Activated CD8-positive, alpha-beta memory T cell treated with anti-CD3 and anti-CD28 coated beads for 48 hours (primary cell): Measurements from ENCODE around the gene CADM1.

Experiments used
- DNase-seq, 3 experiments: peaks; one replicate each; pipeline ENCODE4 v3.0.0-alpha.2; 2020; ENCODE audit warnings: low read depth in 2 of 3, low spot score in 2 of 3

CADM1 gene

DNA sequence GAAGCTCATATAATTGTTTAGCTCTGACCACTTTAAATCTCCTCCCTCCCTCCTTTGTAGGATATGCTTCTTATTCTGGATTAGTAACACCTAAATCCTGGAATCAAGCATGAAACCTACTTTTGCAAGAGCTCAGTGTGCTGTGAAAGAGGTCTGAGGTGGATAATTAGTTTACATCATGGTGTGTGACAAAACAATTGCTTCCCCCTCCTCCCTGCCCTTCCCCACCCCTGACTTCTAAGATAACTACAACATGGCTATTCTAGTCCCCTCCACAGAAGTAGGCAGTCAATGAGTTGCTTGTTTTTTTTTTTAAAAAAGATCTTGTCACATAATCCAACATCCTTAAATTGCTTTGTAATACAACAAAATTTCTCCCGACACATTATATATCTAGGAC is 314.0 kb downstream of the CADM1 start:
- no peak for DNase-seq

GRCh38 chr11:115188898-115189278 is 315.3 kb downstream of the CADM1 start:
- no peak for DNase-seq

GRCh38 chr11:115188188-115188897 is 315.9 kb downstream of the CADM1 start:
- no peak for DNase-seq

DNA sequence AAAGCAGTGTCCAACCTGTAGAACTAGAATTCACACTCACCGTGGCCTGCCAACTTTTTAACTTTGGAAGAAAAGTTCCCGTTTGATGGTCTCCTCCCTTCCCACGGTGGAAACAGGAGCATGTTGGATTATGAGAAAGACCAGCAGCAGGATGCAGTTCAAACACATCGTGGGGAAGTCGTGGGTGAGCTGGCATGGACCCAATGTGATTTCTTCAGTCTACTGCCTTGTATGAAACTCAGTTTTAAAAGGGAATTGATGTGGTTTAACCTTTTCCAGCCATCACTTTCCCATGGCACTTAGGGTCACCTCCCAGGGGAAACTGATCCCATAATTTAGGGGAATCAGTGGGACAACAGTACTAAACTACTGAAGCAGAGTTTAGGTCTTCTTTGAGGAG is 318.3 kb downstream of the CADM1 start:
- no peak for DNase-seq

DNA sequence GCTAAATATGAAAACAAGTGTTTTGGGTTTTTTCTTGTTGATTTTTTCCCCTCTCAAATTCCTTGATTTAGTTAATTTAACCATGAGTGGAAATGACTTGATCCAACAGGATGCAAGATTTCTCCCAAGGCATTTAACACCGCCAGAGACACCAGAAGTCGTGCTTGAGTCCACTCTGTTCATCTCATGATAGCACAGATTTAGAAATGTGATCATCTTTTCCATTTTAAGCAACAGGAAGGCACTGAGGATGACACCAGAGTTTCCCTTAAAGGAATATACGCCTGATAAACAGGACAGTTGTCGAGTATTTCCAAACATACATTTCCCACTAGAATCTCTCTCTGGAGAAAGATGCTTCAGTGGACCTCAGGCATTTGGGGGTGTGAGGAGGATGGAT is 318.7 kb downstream of the CADM1 start:
- no peak for DNase-seq

GRCh38 chr11:115184901-115185300 is 319.3 kb downstream of the CADM1 start:
- no peak for DNase-seq

DNA sequence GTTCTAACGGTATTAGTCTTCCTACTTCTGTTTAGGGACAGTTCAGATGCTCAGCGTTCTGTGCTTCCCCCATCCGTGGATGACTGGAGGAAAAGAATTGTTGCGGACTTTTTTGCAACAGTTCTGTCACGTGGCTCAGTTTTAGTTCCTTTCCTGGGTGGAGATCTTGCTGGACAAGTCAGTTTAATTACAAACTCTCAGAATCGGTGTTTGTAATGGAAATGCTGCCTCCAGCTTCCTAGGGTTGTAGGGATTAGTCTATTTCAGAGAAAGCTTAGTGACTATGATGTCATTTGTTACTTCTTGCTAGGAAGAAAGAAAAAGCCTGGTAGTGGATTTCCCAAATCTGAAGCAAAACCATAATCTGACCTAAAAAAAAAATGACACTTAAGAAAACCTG is 320.4 kb downstream of the CADM1 start:
- DNase-seq = no peak

GRCh38 chr11:115183136-115183535 is 321.1 kb downstream of the CADM1 start:
- no peak for DNase-seq

- DNase-seq = no peak
Observed at GRCh38 chr11:115182282-115182955, 321.8 kb downstream of the CADM1 start.

- no peak for DNase-seq
Observed at GRCh38 chr11:115181538-115181937, 322.7 kb downstream of the CADM1 start.

GRCh38 chr11:115180272-115180671 is 323.9 kb downstream of the CADM1 start:
- no peak for DNase-seq

DNA sequence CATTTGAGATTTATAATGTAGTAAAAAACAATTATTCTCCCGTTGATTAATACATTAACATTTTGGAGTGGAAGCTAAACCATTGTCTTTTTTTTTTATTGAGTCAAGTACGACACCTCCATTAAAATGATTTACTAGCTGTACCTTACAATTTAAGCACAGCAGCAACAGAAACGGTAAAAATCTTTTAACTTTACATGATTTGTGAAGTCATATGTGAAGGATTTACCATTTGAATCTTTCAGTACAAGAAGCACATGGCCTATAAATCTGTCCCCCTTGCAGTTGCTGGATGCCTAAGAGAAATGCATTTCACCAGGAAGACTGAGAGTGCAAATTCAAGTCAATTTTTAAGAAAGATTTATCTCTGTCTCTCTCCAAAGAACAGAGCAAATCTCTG is 324.6 kb downstream of the CADM1 start:
- DNase-seq = no peak

DNA sequence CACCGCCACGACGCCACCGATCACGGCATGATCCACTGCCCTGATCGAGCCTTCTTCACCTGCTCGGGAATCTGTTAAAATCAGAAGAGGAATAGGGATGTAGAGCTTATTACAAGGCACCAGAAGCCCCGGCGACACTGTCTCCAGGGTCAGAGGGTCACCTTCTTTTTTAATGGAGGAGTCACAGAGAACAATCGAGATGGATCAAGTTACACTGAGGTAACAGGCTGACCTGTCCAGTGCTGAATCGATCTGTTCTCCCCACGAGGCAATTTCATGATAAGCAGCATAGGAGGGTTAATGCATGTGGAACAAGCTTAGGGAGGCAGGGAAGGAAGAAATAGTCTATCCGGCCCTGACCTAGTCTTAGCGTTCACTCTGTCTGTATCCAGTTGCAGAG is 325.5 kb downstream of the CADM1 start:
- no peak for DNase-seq

DNA sequence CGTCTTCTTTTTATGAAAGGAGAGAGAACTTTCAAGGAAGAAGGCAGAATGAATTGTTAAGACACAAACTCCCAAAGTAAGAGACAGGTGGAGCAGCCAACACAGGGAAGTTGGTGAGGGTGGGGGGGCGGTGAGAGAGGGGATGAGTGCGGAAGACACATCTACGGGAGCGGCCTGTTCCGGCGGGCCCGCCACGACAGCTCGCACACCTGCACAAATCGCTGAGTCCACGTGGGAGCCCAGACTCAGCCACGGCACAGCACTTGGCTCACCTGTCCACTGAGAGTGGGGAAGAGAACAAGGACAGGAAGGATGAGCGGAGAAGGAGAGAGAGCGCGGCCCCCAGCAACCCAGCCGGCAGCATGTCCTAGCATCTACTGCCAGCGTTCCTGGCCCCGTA is 331.1 kb downstream of the CADM1 start:
- DNase-seq = no peak

- DNase-seq = no peak
Observed at GRCh38 chr11:115170133-115170815, 333.9 kb downstream of the CADM1 start.

- DNase-seq = no peak
Observed at GRCh38 chr11:115169251-115169650, 335.0 kb downstream of the CADM1 start.

GRCh38 chr11:115168686-115169085 is 335.5 kb downstream of the CADM1 start:
- no peak for DNase-seq

DNA sequence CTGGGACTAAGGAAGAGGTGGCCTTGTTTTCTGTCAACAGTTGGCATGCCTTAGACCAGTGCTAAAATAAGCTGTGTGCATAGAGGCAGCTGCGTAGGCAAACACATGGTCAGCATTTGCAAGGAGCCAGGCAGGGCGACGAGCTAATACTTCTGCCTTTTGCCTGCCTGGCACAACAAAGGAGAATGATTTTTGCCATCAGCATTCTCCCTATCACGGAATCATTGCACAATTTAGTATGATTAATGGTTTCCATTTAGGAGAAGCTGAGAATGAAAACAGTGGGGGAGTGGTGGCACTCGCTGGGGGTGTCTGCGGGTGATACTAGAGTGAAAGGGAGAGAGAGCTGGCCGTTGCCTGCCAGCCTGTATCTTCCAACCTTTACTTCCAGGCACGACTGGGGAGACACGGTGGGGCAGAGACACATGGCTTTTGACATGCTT is 336.0 kb downstream of the CADM1 start:
- DNase-seq = no peak

GRCh38 chr11:115167456-115167855 is 336.8 kb downstream of the CADM1 start:
- DNase-seq = no peak

DNA sequence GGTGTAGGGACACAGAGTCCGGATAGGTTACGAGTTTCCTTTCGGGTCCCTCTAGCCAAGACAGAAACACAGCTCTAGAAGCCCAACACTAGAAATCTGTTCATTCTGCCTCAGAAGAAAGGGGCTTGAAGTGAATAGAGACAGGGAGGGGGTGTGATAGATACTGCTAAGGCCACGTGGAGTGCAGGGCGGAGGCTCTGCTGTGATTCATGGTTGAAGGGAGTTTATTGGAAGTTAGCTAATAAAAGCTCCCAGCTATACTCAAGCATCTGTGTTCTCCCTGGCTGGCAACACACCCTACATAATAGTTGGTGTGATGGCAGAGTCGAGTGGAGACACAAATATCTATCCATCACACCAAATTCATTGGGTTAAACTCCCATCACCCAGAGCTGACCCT is 337.4 kb downstream of the CADM1 start:
- DNase-seq = no peak

- DNase-seq = no peak
Observed at GRCh38 chr11:115164774-115165173, 339.4 kb downstream of the CADM1 start.

DNA sequence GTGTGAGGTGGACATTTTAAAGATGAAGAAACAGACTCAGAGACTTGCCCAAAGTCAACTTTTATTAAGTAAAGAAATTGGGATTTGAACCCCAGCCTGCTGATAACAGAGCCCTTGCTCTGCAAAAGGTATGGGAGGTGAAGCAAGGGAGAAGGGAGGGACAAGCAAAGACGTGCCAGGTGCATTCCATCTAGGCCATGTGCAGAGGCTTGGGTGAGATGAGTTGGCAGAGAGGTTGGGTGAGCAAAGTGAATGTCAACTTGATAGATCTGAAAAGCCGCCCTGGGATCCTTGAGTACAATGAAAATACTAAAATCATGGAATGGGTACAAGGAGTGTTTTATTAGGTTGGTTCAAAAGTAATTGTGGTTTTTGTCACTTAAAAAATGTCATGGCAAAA is 341.3 kb downstream of the CADM1 start:
- DNase-seq = no peak
